AG10803 (cell line): ENCODE measurements around the gene SRGAP2.
"Not testable (repeated sequence)": the region's sequence is repeated elsewhere in the genome, so short reads cannot be mapped to it uniquely, and the experiment has no call there.

Experiments used
- DNase-seq: peaks from one replicate; pipeline ENCODE4 v3.0.0; 2010; ENCODE audit warnings: low read depth
- H3K4me3 ChIP-seq: 2 replicates; pipeline ENCODE4 v1.5.1; 2011; ENCODE audit warnings: mild to moderate bottlenecking, low read length, control low read depth

The SRGAP2 gene

DNA sequence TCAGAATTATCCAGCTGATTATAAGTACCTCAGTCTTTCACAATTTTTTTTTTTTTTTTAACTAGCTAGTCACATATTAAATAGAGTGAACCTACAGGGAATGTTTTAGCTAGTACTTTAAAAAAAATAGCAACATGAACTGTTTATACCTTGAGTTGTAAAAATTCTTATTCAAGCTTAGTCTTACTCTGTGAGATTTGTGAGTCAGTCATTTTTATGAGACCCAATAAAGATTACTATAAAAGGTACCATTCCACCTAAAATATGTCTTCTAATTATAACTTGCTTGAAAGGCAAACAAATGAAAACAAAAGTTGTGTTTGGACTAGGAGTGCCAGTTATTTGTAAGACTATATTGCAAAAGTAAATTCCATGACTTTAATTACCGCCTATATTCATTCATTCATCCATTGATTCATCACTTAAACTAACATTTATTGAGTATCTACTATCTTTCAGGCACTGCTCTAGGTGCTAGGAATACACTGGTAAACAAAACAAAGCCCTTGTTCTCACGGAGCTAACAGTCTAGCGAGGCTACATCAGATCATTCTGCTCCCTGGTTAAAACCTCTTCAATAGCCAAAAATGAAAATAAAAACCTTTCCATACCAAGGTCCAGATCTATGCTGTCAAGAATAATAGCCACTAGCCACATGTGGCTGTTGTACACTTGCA is 6.5 kb upstream of the SRGAP2 start:
- not testable (repeated sequence) for H3K4me3 ChIP-seq, DNase-seq

GRCh38 chr1:206202789-206203363 is 465 bp upstream of the SRGAP2 start, which contains the start of gene FAM72A:
TSS of gene FAM72A (minus strand) at chr1:206202839. CDS start at chr1:206202025, 814 bp downstream.
- peak within 1 kb of the TSS; percentile 58 for H3K4me3 ChIP-seq
- peak; percentile 100 for DNase-seq

GRCh38 chr1:206204159-206204511 is 794 bp downstream of the SRGAP2 start:
- peak overlapping the region; percentile 55 for H3K4me3 ChIP-seq
- DNase-seq = not testable (repeated sequence)

DNA sequence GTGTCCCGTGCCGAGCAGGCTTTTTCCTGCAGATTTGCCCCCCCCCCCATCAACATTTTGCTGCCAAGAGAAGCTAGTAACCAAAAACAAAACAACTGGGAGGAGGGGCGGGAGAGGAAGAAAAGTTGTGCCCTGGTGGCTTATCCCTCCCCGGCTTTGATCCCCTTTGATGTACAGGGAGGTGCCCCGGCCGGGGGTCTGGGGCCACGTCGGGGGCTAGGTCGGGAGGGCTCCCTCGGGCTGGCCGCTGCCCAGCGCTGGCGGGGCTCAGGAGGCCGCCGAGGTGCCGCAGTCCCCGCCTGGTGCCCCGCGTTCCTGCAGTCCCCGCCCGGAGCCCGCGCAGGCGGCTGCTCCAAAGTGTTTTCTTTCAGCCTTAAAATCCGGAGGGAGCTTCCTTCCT is 1.5 kb downstream of the SRGAP2 start:
- peak overlapping the region; percentile 44 for H3K4me3 ChIP-seq
- DNase-seq = peak; percentile 30

DNA sequence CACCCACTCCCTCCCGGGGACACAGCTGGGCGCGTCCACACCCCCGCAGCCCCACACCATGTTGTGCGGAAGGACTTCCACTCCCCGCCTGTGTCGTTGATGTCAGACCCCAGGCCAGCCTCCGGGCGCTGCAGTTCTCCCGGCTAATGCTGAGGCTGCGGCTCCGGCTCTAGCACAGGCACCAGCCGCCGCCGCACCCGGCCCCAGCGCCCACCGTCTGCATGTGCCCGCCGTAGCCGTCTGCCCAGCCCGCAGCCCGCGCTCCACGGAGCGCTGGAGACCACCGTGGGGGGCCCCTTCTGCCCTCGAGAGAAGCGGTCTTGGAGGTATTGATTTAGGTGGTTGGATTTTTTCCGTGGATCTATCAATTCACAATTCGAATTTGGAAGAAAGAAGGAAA is 2.2 kb downstream of the SRGAP2 start:
- peak overlapping the region; percentile 47 for H3K4me3 ChIP-seq
- not testable (repeated sequence) for DNase-seq

- not testable (repeated sequence) for H3K4me3 ChIP-seq, DNase-seq
Measured at GRCh38 chr1:206210802-206211201, 7.5 kb downstream of the SRGAP2 start.

GRCh38 chr1:206215600-206216392 is 12.5 kb downstream of the SRGAP2 start:
- DNase-seq, H3K4me3 ChIP-seq: not testable (repeated sequence)

DNA sequence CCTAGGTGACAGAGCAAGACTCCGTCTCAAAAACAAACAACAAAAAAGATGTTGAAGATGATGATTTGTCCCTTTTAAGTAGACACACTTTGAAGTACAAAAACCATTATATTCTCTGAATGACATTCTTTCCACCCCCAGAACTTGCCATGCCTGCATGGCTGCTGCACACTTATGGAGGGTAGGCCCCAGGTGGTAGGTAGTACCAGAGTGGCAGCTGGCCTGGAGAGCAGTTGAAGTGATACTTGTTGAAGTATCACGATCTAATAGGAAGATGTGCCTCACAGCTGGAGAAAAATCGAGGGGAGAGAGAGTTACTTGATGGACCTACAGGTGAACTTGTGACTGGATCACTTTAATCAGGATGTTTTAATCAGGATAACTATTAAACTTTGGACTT is 14.9 kb downstream of the SRGAP2 start:
- not testable (repeated sequence) for DNase-seq, H3K4me3 ChIP-seq

DNA sequence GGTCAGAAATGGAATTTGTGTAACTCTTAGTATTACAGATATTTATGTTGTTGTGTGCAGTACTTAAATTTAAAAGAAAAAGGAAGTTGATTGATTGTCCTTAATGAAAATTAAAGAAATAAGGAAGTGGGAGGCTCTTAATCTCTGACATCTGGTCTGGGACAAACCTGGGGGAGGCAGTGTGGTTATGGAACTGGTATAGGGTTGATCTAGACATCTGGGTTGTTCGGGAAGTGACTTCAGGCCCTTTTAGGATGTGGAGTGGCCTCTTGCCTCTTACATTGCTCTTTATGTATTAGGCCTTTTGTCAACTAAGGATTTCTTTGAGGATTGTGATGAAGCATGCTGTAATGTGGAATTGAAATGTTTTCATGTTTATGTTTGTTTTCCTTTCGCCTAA is 15.4 kb downstream of the SRGAP2 start:
- DNase-seq, H3K4me3 ChIP-seq: not testable (repeated sequence)

DNA sequence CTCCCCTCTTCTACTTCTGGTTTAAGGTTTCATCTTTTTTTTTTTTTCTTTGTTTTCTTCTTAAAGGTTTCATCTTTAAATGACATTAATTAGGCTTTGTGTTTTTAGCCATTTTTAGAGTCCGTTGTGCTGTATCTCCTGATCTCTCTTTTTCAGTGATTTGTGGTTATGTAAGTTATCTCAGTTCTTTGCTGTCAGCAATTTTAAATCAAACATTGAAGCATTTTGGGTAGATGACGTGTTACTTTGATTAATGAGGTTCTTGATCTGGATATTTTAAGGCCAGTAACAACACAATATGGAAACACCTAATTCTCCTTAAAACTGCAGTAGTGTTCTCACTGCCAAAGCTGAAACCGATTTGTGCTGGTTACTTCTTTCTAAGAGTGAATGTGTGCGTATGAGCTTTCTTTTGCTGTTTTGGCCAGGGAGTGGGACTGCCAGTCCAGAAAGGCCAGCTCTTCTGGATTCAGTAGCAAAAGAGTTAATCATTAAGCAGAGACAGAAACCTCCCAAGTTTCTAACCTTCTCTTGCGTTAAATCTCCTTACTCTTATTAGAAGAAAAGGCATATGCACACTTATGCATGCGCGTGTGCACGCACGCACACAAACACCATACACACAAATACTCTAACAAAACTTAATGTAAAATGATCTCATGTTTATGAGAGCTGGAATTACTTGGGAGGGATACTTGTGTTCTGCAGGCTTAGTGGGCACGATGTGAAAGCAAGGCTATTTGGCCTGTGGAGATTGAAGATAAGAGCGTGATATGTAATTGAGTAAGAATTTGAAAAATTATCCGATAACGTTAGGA is 16.4 kb downstream of the SRGAP2 start:
- not testable (repeated sequence) for H3K4me3 ChIP-seq, DNase-seq

- DNase-seq, H3K4me3 ChIP-seq: not testable (repeated sequence)
Measured at GRCh38 chr1:206220332-206221000, 17.1 kb downstream of the SRGAP2 start.

DNA sequence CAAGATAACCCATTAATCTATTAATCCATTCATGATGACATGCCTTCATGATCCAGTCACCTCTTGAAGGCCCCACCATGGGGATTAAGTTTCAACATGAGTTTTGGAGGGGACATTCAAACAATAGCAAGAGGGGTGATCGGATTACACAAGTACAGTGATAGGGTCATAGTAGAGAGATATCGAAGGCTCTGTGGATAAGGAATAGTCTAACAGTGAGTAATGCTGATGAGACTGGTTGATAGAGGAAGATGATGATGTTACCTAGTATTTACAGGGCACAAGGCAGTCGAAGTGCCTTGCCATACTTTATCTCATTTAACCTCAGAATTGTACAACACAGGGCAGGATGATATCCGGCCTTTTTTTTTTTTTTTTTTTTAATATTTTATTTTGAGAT is 18.2 kb downstream of the SRGAP2 start:
- not testable (repeated sequence) for H3K4me3 ChIP-seq

GRCh38 chr1:206224190-206224776 is 20.9 kb downstream of the SRGAP2 start:
- not testable (repeated sequence) for H3K4me3 ChIP-seq, DNase-seq

More for the DNA sequence above, 18.2 kb downstream of the SRGAP2 start:
- DNase-seq = not testable (repeated sequence)

DNA sequence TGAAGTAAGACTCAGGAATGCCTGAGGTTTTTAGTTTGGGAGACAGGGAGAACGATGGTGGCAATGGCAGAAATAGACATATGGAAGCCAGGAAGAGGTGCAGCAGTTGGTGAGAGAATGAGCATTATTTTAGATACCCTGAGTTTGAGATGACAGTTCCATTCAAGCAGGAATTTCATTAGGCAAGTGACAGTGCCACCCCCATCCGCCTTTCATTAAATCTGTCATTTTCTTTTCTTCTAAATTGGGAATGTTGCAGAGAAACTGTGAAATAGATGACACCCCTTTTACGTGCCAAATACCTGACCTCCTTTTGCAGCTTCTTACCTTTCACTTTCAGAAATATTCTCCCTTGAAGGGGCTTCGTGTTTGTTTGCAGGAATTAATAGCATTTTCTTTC is 22.0 kb downstream of the SRGAP2 start:
- H3K4me3 ChIP-seq = not testable (repeated sequence)

DNA sequence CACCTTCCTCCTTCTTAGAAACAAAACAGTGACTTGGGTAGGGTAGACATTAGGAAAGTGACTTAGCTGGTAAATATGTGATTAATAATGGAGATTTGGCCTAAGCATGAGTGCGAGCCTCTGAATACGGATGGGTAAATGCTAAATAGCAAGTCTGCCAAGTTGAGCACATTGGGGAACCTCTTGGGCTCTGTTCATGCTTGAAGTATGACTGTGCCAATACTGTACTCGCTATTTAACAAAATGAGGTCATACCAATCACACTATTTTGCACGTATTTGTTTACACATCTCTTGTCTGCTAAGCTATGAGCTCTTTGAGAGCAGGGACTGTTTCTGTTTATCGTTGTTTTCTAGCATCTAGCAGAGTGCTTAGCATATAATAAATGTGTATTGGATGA is 23.5 kb downstream of the SRGAP2 start:
- not testable (repeated sequence) for H3K4me3 ChIP-seq, DNase-seq

More for the DNA sequence above, 22.0 kb downstream of the SRGAP2 start:
- not testable (repeated sequence) for DNase-seq

GRCh38 chr1:206229286-206229685 is 25.9 kb downstream of the SRGAP2 start:
- not testable (repeated sequence) for DNase-seq, H3K4me3 ChIP-seq

GRCh38 chr1:206231989-206232388 is 28.6 kb downstream of the SRGAP2 start:
- not testable (repeated sequence) for DNase-seq, H3K4me3 ChIP-seq

- not testable (repeated sequence) for H3K4me3 ChIP-seq, DNase-seq
Measured at GRCh38 chr1:206232970-206233645, 29.8 kb downstream of the SRGAP2 start.
